ENCODE data around the gene WNK1.
"Not testable (repeated sequence)": the region's sequence is repeated elsewhere in the genome, so short reads cannot be mapped to it uniquely, and the experiment has no call there.

Gene WNK1

DNA sequence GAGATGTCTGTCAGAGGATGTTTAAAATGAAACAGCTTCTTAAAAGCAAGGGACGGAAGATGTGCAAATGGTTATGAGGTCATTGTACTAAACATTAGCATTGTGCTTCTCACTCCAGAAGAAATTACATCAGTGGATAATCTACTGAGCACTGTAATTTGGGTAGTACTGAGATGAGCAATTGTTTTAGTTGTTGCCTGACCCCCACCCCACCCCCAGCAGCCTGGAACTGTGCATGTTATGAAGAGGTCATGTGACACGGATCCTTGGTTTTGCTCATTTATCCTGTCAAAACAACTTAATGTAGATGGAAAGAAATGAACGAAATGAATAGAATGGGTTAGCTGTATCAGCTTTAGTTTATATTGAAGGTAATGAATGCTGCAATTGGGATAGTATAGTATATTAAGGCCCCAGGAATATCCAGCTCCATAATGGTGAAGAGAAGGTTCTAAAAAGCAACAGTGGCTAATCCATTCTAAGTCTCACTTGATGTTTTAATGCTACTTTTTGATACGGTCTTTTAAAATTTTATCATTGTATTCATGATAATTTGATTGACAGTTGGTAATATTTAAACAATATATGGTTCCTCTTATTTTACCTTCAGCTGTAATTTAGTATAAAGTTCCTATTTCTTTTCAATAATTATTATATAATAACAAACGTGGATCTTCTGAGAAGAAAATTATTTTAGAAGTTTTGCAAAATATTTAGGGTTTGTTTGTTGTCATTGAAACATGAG is 58.5 kb downstream of the WNK1 start:
- no peak for DNase-seq (ENCODE audit: low read depth in 2 of 2, low spot score in 1 of 2)

- no peak for DNase-seq (ENCODE audit: low read depth in 2 of 2, low spot score in 1 of 2)
These were observed 60.6 kb downstream of the WNK1 start for GRCh38 chr12:812950-813349.

DNA sequence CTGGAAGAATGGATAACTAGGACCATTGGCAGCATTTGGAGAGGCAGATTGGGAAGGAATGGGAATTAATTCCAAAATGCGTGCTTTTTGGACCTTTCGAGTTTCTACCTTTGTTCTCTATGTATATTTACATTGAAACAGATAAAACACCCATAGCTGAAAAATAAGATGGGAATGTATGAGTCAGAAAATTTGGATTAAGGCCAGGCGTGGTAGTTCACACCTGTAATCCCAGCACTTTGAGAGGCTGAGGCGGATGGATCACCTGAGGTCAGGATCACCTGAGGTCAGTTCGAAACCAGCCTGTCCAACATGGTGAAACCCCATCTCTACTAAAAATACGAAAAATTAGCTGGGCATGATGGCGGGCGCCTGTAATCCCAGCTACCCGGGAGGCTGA is 65.1 kb downstream of the WNK1 start:
- not testable (repeated sequence) for DNase-seq (ENCODE audit: low read depth in 2 of 2, low spot score in 1 of 2)

DNA sequence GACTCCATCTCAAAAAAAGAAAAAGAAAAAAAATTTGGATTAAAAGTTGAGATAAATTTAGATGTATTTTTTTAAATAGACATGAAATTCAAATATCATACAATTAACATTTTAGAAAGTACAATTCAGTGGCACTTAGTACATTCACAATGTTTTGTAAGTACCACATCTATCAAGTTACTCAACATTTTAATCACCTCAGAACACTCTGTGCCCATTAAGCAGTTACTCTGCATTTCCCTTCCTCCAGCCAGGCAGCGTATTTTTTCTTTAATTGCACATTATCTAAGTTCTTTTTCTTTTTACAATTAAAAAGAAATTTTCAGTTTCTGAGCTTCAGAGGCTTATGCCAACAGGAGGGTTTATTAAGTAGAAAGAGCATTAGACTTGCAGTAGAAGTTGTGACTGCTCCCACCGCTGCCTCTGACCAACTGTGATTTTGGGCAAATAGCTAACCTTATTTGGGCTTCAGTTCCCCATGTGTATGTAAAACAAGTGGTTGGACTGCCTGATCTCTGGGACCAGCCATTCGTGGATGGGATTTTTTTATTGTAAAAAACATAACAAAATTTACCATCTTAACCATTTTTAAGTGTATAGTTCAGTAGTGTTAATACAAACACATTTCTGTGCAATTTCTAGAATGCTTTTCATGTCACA is 65.7 kb downstream of the WNK1 start:
- no peak for DNase-seq (ENCODE audit: low read depth in 2 of 2, low spot score in 1 of 2)

DNA sequence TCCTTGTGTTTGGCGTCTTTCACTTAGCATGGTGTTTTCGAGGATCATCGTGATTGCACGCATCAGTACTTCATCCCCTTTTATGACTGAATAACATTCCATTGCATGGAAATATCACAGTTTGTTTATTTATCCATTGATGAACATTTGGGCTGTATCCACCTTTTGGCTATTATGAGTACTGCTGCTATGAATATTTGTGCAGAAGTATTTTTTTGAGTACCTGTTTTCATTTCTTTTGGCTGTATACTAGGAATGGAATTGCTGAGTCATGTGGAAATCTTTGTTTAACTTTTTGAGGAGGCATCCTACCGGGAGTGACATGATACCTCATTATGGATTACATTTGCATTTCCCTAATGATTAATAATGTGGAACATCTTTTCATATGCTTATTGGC is 66.4 kb downstream of the WNK1 start:
- no peak for DNase-seq (ENCODE audit: low read depth in 2 of 2, low spot score in 1 of 2)

DNA sequence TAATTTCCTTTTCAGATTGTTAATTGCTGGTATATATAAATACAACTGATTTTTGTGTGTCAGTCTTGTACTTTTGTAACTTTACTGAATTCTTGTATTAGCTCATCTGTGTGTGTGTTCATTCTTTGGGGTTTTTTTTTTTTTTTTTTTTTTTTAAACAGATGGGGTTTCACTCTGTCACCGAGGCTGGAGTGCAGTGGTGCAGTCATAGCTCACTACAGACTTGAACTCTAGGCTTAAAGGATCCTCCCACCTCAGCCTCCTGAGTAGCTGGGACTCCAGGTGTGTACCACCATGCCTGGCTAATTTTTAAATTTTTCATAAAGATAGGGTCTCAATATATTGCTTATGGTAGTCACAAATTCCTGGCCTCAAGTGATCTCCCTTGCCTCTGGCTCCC is 68.0 kb downstream of the WNK1 start:
- no peak for DNase-seq (ENCODE audit: low read depth in 2 of 2, low spot score in 1 of 2)

GRCh38 chr12:823028-823698 is 70.8 kb downstream of the WNK1 start:
- DNase-seq (ENCODE audit: low read depth in 2 of 2, low spot score in 1 of 2) = no peak

GRCh38 chr12:826331-826730 is 74.0 kb downstream of the WNK1 start:
- DNase-seq (ENCODE audit: low read depth in 2 of 2, low spot score in 1 of 2) = no peak

DNA sequence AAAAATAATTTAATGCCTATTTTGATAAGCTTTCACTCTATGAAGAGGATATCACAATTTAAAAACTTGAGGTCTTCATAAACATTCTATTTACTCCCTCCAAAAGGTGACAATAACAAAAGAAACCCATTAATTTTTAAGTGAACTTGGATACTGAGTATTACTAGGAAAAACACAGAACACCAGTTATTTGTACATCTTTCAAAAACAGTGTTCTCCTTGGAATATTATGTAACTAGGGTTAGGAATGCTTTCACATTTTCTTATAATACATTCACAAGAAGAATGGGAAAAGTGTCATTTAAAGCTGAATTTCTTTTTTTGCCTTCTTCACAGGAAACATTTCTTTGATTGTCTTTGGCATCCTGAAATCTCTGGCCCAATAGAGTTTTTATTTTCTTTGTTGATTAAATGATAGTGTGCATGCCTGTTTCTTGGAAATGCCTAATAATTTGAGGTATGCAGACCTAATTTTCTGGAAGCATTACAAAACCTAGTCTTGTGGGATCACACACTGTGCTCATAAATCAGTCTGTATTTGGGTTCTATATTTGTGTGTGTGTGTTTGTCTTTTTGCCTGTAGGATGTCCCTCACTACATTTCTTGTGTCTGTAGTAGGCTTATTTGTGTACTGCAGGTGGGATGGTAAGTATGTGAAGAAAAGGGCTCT is 76.5 kb downstream of the WNK1 start:
- no peak for DNase-seq (ENCODE audit: low read depth in 2 of 2, low spot score in 1 of 2)

GRCh38 chr12:830111-830867 is 77.9 kb downstream of the WNK1 start:
- no peak for DNase-seq (ENCODE audit: low read depth in 2 of 2, low spot score in 1 of 2)

- no peak for DNase-seq (ENCODE audit: low read depth in 2 of 2, low spot score in 1 of 2)
These were observed 83.6 kb downstream of the WNK1 start for GRCh38 chr12:835754-836518.

DNA sequence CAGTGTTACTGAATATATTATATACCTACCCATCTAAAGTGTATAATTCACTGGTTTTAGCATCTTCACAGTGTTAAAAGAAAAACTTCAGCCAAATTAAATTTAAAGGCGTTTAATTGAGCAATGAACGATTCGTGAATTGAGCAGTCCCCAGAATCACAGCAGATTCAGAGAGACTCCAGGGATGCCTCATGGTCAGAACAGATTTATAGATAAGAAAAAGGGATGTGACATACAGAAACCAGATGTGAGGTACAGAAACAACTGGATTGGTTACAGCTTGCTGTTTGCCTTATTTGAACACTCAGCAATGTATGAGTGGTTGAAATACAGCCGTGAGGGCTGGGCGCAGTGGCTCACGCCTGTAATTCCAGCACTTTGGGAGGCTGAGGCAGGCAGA is 84.6 kb downstream of the WNK1 start:
- DNase-seq (ENCODE audit: low read depth in 2 of 2, low spot score in 1 of 2) = no peak

DNA sequence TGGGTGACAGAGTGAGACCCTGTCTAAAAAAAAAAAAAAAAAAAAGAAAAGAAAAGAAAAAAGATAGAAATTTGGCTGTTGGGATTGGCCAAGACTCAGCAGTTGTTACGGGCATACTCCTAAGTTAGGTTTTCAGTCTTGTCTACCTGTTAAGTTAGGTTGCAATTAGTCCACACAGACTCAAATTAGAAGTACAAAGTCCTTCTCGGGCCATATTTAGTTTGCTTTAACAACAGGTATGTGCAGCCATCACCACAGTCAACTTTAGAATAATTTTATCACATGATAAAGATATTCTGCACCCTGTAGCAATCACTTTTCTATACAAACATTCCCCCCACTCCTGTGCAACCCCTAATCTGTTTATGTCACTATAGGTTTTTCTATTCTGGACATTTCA is 85.2 kb downstream of the WNK1 start:
- DNase-seq (ENCODE audit: low read depth in 2 of 2, low spot score in 1 of 2) = no peak

DNA sequence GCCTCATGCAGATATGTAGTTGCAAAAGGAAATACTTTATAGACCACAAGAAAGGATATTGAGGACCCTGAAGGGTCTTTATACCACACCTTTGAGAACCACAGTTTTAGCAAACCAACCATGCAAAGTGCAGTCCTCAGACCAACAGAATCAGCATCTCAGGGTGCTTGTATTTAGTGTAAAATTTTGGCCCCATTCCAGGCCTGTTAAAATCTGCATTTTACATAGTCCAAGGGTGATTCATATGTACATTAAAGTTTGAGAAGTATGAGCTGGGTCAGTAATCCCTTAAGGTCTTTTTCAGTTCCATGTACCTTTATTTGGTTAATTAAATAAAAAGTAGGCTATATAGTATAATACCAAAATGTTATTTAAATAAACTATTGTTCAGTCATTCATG is 91.2 kb downstream of the WNK1 start:
- no peak for DNase-seq (ENCODE audit: low read depth in 2 of 2, low spot score in 1 of 2)

GRCh38 chr12:846421-846820 is 94.0 kb downstream of the WNK1 start:
- no peak for DNase-seq (ENCODE audit: low read depth in 2 of 2, low spot score in 1 of 2)

- DNase-seq (ENCODE audit: low read depth in 2 of 2, low spot score in 1 of 2) = no peak
These were observed 95.9 kb downstream of the WNK1 start for GRCh38 chr12:848173-848865.

DNA sequence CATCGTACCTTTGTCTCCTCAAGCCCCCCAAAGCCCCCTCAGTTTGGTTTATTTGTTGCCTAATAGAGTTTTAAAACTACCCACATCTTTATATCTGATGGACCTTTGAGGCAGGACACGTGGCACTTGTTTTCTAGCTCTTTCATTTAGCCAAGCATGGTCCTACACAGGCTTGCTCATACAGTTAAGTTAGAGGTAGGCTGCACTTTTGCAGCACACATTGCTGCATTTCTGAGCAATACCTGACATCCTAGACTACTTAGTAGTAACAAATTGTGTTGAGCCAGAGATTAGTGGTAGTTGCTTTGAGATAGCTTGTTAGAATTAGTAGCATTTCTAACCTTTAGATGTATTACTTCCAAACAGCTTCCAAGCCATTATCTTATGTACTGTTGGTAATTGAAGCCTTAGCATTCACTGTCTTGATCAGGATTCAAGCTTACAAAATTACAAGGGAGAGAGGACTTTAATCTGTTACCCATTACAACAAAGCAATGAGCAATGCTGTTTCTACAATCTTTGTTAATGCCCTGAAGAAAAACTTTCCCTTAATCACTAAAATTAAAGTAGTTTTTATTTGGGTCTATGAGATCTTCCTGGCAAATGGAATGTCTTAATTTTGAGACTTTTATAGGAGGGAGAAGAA is 96.6 kb downstream of the WNK1 start:
- DNase-seq (ENCODE audit: low read depth in 2 of 2, low spot score in 1 of 2) = no peak

- not testable (repeated sequence) for DNase-seq (ENCODE audit: low read depth in 2 of 2, low spot score in 1 of 2)
These were observed 97.5 kb downstream of the WNK1 start for GRCh38 chr12:849733-850437.

GRCh38 chr12:851343-851742 is 99.0 kb downstream of the WNK1 start:
- DNase-seq (ENCODE audit: low read depth in 2 of 2, low spot score in 1 of 2) = no peak

Data from stimulated activated CD8-positive, alpha-beta memory T cell treated with anti-CD3 and anti-CD28 coated beads, Interleukin-4, amount 100 ng/mL, for 4 hours (primary cell).